Parathyroid adenoma (tissue), 2 donors: ENCODE data around the gene GINS1.

Experiments used
- H2AFZ ChIP-seq: fragments of 300-600 bp; sonication (generic); one replicate; pipeline ENCODE4 v1.7.0; 2017; ENCODE audit warnings: antibody characterized with exemption, mild to moderate bottlenecking
- H3K27ac ChIP-seq: fragments of 300-600 bp; sonication (generic); one replicate; pipeline ENCODE4 v1.7.0; 2017
- H3K27me3 ChIP-seq: fragments of 300-600 bp; sonication (generic); one replicate; pipeline ENCODE4 v1.7.0; 2017; ENCODE audit warnings: low read length; ENCODE audit not compliant: control insufficient read depth, insufficient read depth
- H3K36me3 ChIP-seq: fragments of 300-600 bp; sonication (generic); one replicate; pipeline ENCODE4 v1.7.0; 2017; ENCODE audit warnings: low read length; ENCODE audit not compliant: control insufficient read depth, insufficient read depth
- H3K4me1 ChIP-seq: fragments of 300-600 bp; sonication (generic); one replicate; pipeline ENCODE4 v1.7.0; 2017; ENCODE audit warnings: control low read depth
- H3K4me2 ChIP-seq: fragments of 300-600 bp; sonication (generic); one replicate; pipeline ENCODE4 v1.7.0; 2017; ENCODE audit warnings: low read length
- H3K4me3 ChIP-seq: fragments of 300-600 bp; sonication (generic); one replicate; pipeline ENCODE4 v1.7.0; 2017; ENCODE audit warnings: low read depth, low read length
- H3K79me2 ChIP-seq: fragments of 300-600 bp; sonication (generic); one replicate; pipeline ENCODE4 v1.7.0; 2017; ENCODE audit warnings: control low read depth
- H3K9ac ChIP-seq: fragments of 300-600 bp; sonication (generic); one replicate; pipeline ENCODE4 v1.7.0; 2017; ENCODE audit warnings: mild to moderate bottlenecking
- H3K9me3 ChIP-seq: fragments of 300-600 bp; sonication (generic); one replicate; pipeline ENCODE4 v1.7.0; 2017; ENCODE audit warnings: low read length; ENCODE audit not compliant: control insufficient read depth
- TF ChIP-seq, protein P1 (sequence below): fragments of 300-600 bp; sonication (generic); IDR thresholded peaks from one replicate; pipeline ENCODE4 v1.7.0; 2017; ENCODE audit warnings: antibody characterized with exemption, mild to moderate bottlenecking
- donor health status: primary hyperparathyroidism.

Gene GINS1

DNA sequence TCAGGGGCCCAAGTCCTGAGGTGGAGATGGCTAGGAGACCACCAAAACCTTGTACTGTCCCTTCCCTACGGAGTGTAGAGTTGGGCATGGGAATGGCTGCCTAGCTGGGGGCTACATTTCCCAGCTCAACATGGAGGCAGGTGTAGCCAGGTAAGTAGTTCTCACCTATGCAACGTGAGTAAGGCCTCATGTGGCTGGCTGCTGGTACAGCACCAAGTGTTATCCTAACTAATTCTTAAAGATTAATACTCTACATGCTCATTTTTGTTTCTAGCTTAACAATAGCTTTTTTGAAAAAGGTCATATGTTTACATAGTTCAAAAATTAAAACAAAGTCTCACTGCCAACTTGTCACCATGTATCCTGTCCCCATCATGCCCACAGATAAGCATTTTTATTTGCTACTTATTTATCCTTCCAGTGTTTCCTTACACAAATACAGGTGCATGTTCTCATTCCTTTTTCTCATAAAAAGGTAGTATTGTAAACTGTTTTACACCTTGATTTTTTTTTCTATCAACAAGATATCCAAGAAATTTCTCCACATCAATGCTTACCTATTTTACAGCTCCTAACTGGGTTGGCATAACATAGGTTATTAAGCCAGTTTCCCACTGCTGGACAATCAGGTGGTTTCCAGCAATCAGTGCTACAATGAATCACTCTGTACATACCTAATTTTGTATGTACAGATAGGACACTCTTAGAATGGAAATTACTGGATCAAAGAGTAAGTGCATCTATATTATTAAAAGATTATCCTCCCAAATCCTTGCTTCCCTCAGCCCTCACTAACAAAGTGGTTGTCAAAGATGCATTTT lies 42.4 kb upstream of the GINS1 start:
- no peaks in the 10 kb centered on the region for H3K9me3 ChIP-seq
- TF ChIP-seq, protein P1, sequence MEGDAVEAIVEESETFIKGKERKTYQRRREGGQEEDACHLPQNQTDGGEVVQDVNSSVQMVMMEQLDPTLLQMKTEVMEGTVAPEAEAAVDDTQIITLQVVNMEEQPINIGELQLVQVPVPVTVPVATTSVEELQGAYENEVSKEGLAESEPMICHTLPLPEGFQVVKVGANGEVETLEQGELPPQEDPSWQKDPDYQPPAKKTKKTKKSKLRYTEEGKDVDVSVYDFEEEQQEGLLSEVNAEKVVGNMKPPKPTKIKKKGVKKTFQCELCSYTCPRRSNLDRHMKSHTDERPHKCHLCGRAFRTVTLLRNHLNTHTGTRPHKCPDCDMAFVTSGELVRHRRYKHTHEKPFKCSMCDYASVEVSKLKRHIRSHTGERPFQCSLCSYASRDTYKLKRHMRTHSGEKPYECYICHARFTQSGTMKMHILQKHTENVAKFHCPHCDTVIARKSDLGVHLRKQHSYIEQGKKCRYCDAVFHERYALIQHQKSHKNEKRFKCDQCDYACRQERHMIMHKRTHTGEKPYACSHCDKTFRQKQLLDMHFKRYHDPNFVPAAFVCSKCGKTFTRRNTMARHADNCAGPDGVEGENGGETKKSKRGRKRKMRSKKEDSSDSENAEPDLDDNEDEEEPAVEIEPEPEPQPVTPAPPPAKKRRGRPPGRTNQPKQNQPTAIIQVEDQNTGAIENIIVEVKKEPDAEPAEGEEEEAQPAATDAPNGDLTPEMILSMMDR = no peak
- H3K27me3 ChIP-seq = no peaks in the 10 kb centered on the region
- no peak overlapping the region for H3K9ac ChIP-seq
- H3K79me2 ChIP-seq = peaks cover 49% of the 10 kb centered on the region
- H2AFZ ChIP-seq = no peak overlapping the region
- H3K27ac ChIP-seq = no peak overlapping the region
- no peak overlapping the region for H3K4me2 ChIP-seq
- H3K4me1 ChIP-seq = no peaks in the 10 kb centered on the region
- H3K36me3 ChIP-seq = no peaks in the 10 kb centered on the region
- no peak overlapping the region for H3K4me3 ChIP-seq

DNA sequence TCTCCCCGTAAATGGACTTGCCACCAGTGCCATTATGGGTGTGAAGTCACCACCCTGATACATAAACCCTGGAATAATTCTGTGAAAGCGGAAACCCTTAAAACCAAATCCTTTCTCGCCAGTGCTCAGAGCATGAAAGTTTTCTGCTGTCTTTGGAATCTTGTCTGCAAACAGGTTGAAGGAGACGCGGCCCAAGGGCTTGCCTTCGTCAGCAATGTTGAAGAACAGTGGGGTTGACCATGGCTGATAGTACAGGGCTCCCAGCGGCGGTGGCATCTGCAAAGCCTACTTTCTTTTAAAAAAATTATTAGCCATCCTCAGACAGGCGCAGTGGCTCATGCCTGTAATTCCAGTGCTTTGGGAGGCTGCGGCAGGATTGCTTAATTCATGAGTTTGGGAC lies 38.9 kb upstream of the GINS1 start:
- H3K4me2 ChIP-seq = no peak overlapping the region
- H3K36me3 ChIP-seq = no peaks in the 10 kb centered on the region
- TF ChIP-seq, protein P1 = no peak
- H3K9ac ChIP-seq = no peak overlapping the region
- no peaks in the 10 kb centered on the region for H3K4me1 ChIP-seq
- H3K9me3 ChIP-seq = no peaks in the 10 kb centered on the region
- H3K27ac ChIP-seq = no peak overlapping the region
- H2AFZ ChIP-seq = no peak overlapping the region
- no peaks in the 10 kb centered on the region for H3K27me3 ChIP-seq
- H3K79me2 ChIP-seq = peaks cover 38% of the 10 kb centered on the region
- no peak overlapping the region for H3K4me3 ChIP-seq

DNA sequence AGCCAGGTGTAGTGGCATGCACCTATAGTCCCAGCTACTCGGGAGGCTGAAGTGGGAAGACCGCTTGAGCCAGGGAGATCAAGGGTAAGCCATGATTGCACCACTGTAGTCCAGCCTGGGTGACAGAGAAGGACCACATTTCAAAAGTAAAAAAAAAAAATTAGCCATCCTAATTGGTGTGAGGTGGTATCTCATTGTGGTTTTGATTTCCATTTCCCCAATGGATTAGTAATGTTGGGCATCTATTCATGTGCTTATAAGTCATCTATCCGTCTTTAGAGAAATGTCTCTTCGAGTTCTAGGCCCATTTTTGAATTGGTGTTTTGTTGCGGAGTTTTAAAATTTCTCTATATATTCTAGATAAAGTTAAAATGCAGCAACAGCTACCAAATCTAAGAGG lies 38.5 kb upstream of the GINS1 start:
- Histone ChIP-seq H3K4me1 (no peaks in the 10 kb centered on the region), H2AFZ (no peak overlapping the region), H3K36me3 (no peaks in the 10 kb centered on the region), H3K9me3 (no peaks in the 10 kb centered on the region), H3K4me3 (no peak overlapping the region), H3K9ac (no peak overlapping the region), H3K27ac (no peak overlapping the region), H3K27me3 (no peaks in the 10 kb centered on the region), H3K4me2 (no peak overlapping the region), H3K79me2 (peaks cover 37% of the 10 kb centered on the region)
- TF ChIP-seq, protein P1 = no peak

DNA sequence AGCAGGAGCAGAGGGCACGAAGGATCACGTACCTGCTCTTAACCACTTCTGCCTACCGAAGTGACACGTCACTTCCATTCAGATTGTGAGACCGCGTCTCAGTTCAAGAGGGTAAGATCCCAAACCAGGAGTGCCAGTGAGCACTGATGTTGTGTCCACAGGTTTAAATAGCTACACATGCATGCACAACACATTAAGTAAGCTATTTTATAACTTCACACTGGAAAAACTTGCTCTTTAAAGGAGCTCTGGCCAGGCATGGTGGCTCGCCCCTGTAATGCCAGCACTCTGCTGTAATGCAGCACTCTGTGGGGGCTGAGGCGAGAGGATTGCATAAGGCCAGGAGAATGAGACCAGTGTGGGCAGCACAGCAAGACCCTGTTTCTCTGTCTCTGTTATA lies 37.9 kb upstream of the GINS1 start:
- H3K27me3 ChIP-seq = no peaks in the 10 kb centered on the region
- no peaks in the 10 kb centered on the region for H3K9me3 ChIP-seq

More for the DNA sequence above, 37.9 kb upstream of the GINS1 start:
- H3K4me3 ChIP-seq = no peak overlapping the region
- H2AFZ ChIP-seq = no peak overlapping the region
- H3K4me2 ChIP-seq = no peak overlapping the region
- no peak overlapping the region for H3K9ac ChIP-seq
- no peak overlapping the region for H3K27ac ChIP-seq
- H3K79me2 ChIP-seq = peaks cover 38% of the 10 kb centered on the region
- H3K36me3 ChIP-seq = no peaks in the 10 kb centered on the region
- TF ChIP-seq, protein P1 = no peak
- H3K4me1 ChIP-seq = no peaks in the 10 kb centered on the region
